ENCODE measurements around the gene CLEC4A.
"Not testable (repeated sequence)": the region's sequence is repeated elsewhere in the genome, so short reads cannot be mapped to it uniquely, and the experiment has no call there.

The CLEC4A gene

GRCh38 chr12:8081251-8081920 is 42.0 kb upstream of the CLEC4A start:
- H3K4me3 ChIP-seq (ENCODE audit: low read depth, low read length): peak overlapping the region; percentile 72
- TF ChIP-seq CTCF (IDR thresholded peaks at IDR 0.05; ENCODE audit: borderline replicate concordance, insufficient read depth, low read depth, low read length): no peak

GRCh38 chr12:8082808-8083100 is 40.7 kb upstream of the CLEC4A start:
- peak overlapping the region; percentile 72 for H3K4me3 ChIP-seq (ENCODE audit: low read depth, low read length)
- no peak for TF ChIP-seq CTCF (IDR thresholded peaks at IDR 0.05; ENCODE audit: borderline replicate concordance, insufficient read depth, low read depth, low read length)

GRCh38 chr12:8084351-8084750 is 39.1 kb upstream of the CLEC4A start:
- H3K4me3 ChIP-seq (ENCODE audit: low read depth, low read length): not testable (repeated sequence)

GRCh38 chr12:8087666-8088065 is 35.8 kb upstream of the CLEC4A start:
- TF ChIP-seq CTCF (IDR thresholded peaks at IDR 0.05; ENCODE audit: borderline replicate concordance, insufficient read depth, low read depth, low read length): no peak
- H3K4me3 ChIP-seq (ENCODE audit: low read depth, low read length): no peak overlapping the region

- H3K4me3 ChIP-seq (ENCODE audit: low read depth, low read length): no peak overlapping the region
- no peak for TF ChIP-seq CTCF (IDR thresholded peaks at IDR 0.05; ENCODE audit: borderline replicate concordance, insufficient read depth, low read depth, low read length)
Measured at GRCh38 chr12:8088574-8088973, 34.8 kb upstream of the CLEC4A start.

GRCh38 chr12:8089277-8089676 is 34.1 kb upstream of the CLEC4A start:
- H3K4me3 ChIP-seq (ENCODE audit: low read depth, low read length): not testable (repeated sequence)

- TF ChIP-seq CTCF (IDR thresholded peaks at IDR 0.05; ENCODE audit: borderline replicate concordance, insufficient read depth, low read depth, low read length): no peak
- no peak overlapping the region for H3K4me3 ChIP-seq (ENCODE audit: low read depth, low read length)
Measured at GRCh38 chr12:8089716-8090115, 33.7 kb upstream of the CLEC4A start.

- no peak for TF ChIP-seq CTCF (IDR thresholded peaks at IDR 0.05; ENCODE audit: borderline replicate concordance, insufficient read depth, low read depth, low read length)
- no peak overlapping the region for H3K4me3 ChIP-seq (ENCODE audit: low read depth, low read length)
Measured at GRCh38 chr12:8093291-8093690, 30.1 kb upstream of the CLEC4A start.
